ENCODE results near the gene SNRPA.

SNRPA gene

DNA sequence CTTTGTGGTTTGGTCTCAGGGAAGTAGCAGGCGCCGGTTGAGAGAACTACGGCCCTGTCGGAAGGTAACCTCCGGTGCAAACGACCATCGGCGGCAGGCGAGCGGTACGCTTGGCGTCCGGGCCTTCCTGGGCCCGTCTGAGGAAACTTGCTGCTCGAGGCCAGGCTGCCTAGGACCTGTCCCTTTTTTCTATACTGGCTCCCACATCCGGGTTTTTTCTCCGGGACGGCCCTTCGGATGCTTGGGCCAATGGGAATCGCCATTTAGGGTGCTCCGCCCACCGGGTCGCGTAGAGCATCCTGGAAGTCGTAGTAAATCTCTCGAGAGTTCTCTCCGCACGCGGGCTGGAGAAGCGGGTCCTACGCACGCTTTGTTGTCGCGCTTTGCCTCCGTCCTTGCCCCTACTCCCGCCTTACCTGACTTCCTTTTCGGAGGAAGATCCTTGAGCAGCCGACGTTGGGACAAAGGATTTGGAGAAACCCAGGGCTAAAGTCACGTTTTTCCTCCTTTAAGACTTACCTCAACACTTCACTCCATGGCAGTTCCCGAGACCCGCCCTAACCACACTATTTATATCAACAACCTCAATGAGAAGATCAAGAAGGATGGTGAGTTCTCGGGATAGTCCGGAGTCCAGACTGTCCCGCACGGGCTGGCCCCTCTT, at the start of gene SNRPA:
Gene SNRPA (plus strand): TSS at position 330 of the 664 bp plus-strand sequence. CDS start 206 bp downstream, at position 536.
- FAIRE-seq = peak; percentile 41

DNA sequence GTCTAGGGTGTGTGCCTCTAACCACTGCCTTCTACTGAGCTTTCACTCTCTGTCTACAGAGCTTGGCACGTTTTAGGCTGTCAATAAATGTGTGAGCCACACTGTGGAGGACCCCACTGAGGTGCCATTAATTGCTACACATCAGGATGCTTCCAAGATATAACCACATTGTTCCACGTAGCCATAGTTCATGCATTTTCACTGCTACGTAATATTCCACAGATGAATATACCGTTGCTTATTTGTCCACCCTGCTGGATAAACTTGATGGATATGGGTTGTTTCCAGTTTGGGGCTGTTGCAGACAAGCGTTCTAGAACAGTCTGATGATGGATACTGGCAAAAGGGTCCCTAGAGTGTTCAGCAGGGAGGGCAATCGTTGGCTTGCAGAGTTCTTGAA, 49.2 kb upstream of the SNRPA start:
- no peak for FAIRE-seq

DNA sequence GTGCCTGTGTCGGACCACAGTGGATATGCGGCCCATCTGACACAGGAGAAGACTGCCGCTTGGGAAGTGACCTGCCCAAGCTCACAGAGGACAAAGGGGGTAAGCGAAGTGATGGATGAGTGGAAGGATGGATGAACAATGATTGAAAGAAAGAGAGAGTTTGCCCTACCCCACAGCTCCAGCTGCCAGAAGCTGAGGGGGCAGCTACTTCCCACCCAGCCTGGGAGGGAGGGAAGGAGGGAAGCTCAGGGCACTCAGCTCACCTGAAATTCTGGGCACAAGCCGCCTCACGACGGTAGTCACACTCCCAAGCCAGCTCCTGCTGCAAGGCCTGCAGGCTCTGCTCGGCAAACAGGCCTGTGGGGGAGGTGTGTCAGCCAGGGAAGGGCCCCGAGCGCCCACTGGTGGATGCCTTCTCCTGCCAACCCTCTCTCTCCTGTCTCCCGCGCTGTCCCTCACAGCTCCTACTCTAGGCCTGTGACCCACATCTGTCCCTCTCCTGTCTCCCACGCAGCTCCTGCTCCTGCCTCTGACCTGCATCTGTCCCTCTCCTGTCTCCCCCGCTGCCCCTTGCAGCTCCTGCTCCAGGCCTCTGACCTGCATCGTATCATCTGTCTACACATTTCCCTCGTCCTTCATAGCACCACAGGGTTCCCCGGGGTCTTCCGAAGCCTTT, 48.5 kb upstream of the SNRPA start:
- no peak for FAIRE-seq

DNA sequence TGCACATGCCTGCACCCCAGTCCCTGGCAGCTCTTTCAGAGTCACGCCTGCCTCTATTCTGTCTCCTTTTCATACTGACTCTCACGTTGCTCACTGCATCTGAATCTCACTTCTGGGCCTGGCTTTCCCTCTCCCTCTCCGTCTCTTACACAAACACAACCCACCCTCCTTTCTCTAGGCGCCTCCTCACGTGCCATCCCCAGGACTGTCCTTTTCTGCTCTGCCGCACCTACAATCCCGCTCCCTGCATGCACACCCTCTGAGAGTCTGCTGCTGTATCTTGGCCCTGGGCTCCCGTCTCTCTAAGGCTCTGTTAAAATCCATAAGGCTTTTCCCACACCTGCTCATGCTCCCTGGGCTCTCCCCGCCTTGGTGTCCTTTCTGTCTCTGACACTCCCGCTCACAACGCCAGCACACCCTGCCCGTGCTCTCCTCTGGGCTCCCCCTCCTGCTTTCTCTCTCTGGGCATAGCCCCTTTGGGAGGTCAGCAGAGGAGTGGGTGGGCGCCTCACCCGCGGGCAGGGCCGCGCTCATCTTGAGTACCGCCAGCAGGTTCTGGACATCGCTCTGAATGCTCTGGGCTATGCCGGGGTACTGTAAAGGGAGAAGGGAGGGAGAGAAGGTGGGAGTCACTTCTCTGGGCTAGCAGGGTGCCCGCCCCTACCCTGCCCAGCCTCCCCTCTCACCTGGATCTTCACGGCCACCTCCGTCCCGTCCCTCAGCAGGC, 47.8 kb upstream of the SNRPA start:
- FAIRE-seq = no peak

DNA sequence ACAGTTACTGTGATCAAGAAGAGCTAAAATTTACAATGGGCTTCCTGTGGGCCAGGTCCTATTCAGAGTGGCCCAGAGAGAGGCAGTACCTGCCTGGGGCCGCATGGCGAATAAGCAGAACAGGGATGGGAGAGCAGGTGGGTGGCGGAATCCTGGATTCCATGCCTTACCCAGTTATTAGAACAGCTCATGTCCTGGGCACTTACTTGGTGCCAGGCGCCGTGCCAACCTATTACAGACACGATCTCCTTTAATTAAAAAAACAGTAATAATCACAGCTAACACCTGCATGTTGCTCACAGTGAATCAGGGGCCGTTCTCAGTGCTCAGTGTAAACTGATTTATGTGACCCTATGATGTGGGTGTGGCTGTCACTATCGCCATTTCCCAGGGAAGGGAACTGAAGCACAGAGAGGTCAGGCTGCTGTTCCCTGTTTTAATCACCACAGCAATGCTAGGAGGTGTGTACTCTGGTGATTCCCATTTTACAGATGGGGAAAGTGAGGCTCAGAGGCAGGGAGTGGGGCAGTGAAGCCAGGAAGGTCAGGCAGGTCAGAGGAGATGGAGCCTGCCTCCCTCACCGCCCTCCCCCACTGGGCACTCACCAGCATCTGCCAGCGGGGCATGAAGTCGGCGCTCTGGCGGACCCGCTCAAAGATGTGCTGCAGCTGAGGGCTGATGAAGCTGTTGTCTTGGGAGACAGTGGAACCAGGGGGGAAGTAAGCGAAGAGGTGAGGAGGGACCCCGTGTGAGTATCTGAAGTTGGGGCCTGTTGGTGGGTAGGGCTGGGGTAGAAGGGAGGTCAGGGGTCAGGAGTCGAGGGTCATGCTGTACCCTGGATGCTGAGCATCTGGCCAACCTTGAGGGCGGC, 46.3 kb upstream of the SNRPA start:
- FAIRE-seq = no peak

DNA sequence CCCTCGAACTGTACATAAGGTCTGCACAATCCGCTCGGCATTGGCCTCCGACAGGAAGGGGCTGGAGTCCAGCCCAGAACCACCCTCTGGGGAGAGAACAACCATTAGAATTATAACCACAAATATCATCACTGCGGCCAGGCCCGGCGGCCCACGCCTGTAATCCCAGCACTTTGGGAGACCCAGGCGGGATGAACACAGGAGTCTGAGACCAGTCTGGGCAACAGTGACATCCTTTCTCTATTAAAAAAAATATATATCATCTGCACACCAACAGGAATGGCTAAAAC, 45.7 kb upstream of the SNRPA start:
- no peak for FAIRE-seq

DNA sequence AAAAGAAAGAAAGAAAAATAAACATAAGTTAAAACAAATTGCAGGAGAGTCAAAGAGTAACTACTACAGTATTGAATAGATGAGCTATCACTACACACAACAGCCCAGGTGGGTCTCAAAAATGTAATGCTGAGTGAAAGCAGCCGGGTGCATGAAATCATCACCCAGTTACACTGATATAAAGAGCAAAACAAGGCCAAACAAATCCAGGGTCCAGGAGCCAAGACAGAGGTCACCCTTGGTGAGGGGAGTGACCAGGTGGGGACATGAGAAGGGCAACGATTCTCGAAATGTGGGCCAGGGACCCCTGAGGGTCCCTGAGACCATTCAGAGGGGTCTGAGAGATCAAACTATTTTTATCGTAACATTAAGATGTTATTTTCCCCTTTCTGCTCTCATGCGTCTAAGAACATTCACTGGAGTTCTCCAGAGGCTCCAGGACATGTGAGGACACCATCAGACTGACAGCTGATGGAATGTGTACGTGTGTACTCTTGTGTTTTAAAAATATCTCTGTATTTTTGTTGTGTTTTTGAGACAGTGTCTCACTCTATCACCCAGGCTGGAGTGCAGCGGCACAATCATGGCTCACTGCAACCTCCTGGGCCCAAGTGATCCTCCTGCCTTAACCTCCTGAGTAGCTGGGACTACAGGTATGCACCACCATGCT, 44.9 kb upstream of the SNRPA start:
- FAIRE-seq = no peak

DNA sequence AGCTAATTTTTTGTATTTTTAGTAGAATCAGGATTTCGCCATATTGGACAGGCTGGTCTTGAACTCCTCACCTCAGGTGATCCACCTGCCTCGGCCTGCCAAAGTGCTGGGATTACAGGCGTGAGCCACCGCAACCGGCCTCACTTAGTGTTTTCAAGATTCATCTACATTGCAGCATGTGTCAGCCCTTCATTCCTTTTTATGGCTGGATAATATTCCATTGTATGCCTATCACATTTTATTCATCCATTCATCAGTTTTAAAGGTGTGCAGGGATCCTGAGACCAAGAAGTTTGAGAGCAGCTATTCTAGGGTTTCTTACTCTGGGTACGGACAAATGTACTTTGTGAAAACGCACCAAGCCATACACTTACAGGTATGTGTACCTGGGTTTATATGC, 43.4 kb upstream of the SNRPA start:
- no peak for FAIRE-seq

DNA sequence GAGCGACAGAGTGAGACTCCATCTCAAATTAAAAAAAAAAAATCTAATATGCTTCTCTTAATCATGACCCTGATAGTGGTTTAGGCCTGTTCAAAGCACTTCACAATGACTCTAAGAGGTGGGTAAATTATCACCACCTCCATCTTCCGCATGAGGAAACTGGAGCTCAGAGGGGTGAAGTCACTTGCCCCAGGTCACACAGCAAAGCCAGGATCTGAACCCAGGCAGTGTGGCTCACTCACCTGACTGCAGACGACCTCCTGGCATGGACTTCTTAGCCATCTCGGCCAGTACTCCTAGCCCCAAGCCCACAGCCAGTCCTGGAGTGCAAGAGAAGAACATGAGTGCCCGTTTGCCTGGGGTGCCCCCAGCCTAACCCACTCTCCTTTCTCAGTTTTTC, 41.2 kb upstream of the SNRPA start:
- no peak for FAIRE-seq

DNA sequence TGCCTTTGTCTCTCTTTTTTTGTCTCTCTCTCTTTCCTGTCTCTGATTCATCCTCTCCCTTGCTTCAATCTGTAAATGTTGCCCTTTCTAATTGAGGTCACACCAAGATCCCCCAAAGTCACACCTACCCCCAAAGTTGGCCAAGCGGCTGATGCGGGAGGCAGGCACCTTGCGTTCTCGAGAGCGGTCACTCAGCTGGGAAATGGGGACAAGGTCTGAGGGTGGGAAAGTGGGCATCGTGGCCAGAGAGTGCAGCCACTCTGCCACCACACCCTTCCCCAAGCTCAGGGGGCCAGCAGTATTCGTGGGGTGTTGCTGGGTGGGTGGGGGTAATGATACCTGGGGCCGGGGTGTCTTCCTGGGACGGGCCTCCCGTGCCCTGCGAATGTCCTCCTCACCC, 37.1 kb upstream of the SNRPA start:
- FAIRE-seq = no peak

DNA sequence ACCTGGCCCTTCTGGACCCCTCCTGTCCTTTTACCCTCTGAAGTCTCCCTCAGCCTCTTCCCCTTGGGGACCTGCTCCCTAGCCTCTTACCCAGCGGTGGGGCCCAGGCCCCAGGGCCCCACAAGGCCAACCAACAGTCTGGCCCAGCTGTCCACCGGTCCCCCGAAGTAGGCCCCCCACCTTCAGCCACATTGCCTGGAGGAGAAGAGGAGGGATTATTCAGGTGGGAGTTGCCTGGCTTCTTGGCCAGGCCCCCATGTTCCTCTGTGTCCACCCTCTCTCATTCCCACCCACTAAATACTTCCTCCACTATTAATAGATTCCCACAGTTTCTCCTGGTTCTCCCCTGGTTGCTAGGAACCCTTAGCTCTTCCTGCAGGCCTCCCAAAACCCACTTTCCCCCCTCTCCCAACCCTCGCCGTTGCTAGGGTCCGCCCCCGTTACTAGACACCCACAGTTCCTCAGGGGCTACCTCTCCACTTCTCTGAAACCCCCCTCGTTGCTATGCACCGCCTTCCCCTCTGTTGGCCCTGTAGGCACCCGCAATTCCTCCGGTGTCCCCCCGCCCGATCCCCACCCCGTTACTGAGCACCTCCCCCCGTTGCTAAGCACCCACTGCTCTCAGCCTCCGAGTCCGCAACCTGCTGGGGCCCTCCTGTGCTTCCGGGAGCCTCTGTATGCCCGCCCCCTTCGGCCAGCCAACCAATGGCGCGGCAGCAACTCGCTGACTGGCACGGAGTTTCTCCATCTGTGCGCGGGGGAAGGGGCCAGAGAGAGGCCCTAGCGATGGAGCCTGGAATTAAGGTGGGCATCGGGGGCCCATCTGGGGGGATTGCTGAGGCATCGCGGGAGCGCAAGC, 36.3 kb upstream of the SNRPA start:
- FAIRE-seq = no peak

DNA sequence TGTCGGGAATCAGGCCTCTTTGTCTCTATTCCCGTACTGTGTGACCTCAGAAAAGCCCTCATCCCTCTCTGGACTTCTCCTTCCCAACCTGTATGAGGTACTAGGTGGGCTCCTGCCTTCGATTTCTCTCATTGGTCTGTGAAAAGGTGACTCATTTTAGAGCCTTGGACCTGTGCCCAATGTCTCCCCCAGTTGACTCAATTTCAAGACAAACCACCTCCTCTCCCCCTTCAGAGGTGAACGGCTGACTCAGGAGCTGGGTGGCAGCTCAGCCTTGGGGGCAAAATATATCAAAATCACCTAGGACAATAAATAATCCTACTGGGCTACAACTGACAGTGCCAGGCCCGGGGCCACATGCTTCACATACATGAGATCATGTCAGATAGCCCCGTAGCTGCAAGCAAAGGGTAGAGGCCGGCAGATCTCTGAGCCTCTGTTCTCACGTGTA, 34.9 kb upstream of the SNRPA start:
- no peak for FAIRE-seq

DNA sequence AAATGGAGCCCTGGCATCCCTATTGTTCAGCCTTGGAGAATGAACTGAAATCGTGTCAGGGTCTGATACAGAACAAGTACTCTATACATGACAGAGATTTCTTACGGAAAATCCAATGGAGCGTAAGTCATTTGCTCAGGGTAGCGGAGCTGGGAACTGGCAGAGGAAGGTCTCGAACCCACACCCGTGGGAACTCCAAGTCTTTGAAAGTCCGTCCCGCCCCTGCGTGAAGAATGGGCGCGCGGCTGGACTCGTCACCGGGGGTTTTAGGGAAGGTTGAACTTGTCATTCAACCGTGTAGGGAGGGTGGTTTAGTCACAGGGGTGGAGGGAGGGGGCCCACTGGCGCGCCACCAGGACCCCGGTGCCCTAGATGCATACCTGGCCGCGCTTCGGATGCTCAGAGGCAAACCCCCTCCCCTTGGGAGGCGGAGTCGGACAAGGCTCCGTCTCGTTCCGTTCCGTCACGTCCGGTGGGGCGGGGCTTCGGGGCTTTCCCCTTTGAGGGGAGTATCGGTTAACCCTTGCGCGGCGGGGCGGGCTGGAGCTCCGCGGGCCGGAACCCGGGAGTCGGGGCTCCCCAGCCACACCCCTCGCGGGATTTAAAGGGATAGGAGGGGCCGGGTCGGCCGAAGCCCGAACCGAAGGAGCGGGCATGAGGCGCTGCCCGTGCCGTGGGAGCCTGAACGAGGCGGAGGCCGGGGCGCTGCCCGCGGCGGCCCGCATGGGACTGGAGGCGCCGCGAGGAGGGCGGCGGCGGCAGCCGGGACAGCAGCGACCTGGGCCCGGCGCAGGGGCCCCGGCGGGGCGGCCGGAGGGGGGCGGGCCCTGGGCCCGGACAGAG, 34.3 kb upstream of the SNRPA start, which contains the start of the genes COQ8B and ITPKC:
Gene COQ8B (minus strand): TSS at position 405 of the 843 bp plus-strand sequence. CDS start 2,254 bp downstream, outside the sequence.
Gene ITPKC (plus strand): TSS at position 631 of the 843 bp plus-strand sequence. CDS start 24 bp downstream, at position 655.
- no peak for FAIRE-seq

DNA sequence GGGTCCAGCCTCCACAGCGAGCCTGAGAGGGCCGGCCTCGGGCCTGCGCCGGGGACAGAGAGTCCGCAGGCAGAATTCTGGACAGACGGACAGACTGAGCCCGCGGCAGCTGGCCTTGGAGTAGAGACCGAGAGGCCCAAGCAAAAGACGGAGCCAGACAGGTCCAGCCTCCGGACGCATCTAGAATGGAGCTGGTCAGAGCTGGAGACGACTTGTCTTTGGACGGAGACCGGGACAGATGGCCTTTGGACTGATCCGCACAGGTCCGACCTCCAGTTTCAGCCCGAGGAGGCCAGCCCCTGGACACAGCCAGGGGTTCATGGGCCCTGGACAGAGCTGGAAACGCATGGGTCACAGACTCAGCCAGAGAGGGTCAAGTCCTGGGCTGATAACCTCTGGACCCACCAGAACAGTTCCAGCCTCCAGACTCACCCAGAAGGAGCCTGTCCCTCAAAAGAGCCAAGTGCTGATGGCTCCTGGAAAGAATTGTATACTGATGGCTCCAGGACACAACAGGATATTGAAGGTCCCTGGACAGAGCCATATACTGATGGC, 33.6 kb upstream of the SNRPA start:
- FAIRE-seq = no peak

DNA sequence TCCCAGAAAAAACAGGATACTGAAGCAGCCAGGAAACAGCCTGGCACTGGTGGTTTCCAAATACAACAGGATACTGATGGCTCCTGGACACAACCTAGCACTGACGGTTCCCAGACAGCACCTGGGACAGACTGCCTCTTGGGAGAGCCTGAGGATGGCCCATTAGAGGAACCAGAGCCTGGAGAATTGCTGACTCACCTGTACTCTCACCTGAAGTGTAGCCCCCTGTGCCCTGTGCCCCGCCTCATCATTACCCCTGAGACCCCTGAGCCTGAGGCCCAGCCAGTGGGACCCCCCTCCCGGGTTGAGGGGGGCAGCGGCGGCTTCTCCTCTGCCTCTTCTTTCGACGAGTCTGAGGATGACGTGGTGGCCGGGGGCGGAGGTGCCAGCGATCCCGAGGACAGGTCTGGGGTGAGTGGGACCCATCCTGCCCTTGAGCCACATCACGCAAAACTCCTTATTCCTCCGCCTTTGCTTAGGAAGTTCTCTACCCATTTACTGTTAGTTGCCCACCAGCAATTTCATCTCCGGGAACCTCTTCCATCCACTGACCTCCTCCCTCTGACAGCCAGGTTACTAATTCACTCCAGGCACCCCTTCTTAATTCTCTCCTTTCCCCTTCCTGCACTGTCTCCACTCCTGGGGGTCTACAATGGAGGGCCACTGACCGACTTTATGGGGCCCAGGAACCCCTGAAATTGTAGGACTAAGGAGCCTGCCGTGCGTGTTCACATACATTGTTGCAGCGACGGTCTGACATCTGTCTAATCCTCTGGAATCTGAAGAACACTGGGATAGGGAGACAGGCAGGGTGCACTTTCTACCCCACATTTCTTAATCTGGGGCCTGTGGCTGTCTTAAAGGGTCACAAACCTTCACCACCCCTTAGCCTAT, 32.9 kb upstream of the SNRPA start:
- FAIRE-seq = no peak

DNA sequence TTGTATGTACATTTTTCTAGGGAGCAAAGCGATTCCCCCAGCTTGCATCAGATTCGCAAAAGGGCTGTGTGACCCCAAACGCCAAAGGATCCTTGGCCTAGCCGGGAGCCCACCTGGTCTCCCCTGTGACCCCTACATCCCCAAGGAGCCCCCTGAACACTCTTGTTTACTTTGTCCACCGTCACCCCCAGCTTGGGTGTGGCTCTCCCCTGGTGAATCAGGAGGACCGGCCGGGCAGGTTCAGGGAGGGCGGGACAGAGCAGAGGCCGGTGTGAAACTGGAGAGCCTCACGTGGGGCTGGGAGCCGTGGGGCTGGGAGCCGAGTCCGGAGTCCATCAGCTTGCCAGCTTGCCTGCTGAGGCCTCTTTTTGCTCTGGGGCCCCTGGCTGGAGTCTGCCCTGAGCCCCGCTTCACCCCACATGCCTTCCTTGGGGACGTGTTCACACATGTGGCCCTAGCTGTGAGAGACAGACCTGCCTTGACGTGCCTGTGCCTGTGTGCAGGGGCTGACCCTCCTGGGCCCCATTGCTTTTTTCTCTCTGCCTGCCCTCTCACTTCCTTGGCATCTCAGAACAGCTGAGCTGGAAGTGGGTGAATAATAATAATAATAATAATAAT, 32.1 kb upstream of the SNRPA start:
- FAIRE-seq = no peak

DNA sequence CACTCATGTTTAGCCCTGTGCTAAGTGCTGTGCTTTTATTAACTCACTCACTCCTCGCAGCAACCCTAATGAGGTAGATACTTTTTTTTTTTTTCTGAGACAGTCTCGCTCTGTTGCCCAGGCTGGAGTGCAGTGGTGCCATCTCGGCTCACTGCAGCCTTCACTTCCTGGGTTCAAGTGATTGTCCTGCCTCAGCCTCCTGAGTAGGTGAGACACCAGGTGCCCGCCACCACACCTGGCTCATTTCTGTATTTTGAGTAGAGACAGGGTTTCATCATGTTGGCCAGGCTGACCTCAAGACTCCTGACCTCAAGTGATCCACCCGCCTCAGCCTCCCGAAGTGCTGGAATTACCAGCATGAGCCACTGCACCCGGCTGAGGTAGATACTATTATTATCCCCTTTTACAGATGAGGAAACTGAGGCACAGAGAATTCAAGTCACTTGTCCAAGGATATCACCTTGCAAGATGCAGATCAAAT, 31.5 kb upstream of the SNRPA start:
- no peak for FAIRE-seq

DNA sequence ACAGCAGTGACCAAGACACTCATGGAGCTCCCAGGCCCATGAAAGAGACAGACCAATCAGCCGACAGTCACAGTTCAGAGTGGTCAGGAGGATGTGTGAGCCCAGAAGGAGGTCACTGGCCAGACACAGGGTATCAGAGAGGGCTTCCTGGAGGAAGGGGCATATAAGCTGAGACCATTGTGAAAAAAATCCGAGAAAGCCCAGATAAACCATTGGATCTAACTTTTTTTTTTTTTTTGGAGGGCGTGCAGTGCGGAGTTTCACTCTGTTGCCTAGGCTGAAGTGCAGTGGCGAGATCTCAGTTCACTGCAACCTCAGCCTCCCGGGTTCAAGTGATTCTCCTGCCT, 29.9 kb upstream of the SNRPA start:
- FAIRE-seq = no peak

Data from endometrium (tissue), 2 donors.